GM18951 (cell line): ENCODE measurements around the gene RBMS1.

Source experiments
- POLR2A ChIP-seq: IDR thresholded peaks from 4 replicates; pipeline ENCODE4 v1.6.1; 2011; ENCODE audit warnings: mild to moderate bottlenecking; ENCODE audit not compliant: insufficient read length, insufficient read depth; ENCODE audit errors: extremely low read depth
- in situ Hi-C: fragments of 300-500 bp; cut with MboI; formaldehyde crosslinking; loops from one replicate; pipeline ENCODE4 v1.12.0; 2022; ENCODE audit warnings: low sequenced_read_pairs, mixed read lengths, inconsistent platforms; ENCODE audit not compliant: unreplicated experiment

Gene RBMS1

GRCh38 chr2:160331258-160332025 is 162.2 kb downstream of the RBMS1 start:
- in situ Hi-C loops: no loop called here
- no peak for TF ChIP-seq POLR2A

- TF ChIP-seq POLR2A: no peak
- in situ Hi-C loops: no loop called here
Measured at GRCh38 chr2:160328811-160329527, 164.6 kb downstream of the RBMS1 start.

GRCh38 chr2:160326786-160327185 is 166.8 kb downstream of the RBMS1 start:
- TF ChIP-seq POLR2A: no peak
- in situ Hi-C loops: no loop called here

GRCh38 chr2:160325418-160325817 is 168.2 kb downstream of the RBMS1 start:
- in situ Hi-C loops: no loop called here
- no peak for TF ChIP-seq POLR2A

DNA sequence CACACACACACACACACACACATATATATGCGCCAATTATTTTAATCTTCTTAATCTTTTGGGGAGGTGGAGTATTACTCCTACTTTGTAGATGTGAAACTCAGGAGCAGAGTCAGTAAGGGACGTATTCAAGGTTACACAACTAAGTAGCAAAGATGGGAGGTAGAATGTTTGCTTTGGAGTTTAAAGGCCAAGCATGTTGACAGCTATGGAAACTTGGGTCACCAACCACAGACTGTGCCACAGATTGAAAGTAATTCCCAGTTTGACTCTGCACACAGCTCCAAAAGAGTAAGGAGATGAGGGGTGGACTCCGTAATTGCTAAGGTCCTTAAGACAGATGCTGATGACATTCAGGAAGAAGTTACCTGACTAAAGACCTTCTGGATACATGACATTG is 168.7 kb downstream of the RBMS1 start:
- in situ Hi-C loops: no loop called here
- TF ChIP-seq POLR2A: no peak

- in situ Hi-C loops: no loop called here
- no peak for TF ChIP-seq POLR2A
Measured at GRCh38 chr2:160324161-160324800, 169.3 kb downstream of the RBMS1 start.

GRCh38 chr2:160322320-160322719 is 171.3 kb downstream of the RBMS1 start:
- in situ Hi-C loops: no loop called here
- no peak for TF ChIP-seq POLR2A

- in situ Hi-C loops: no loop called here
- TF ChIP-seq POLR2A: no peak
Measured at GRCh38 chr2:160321006-160321405, 172.6 kb downstream of the RBMS1 start.

- in situ Hi-C loops: no loop called here
- TF ChIP-seq POLR2A: no peak
Measured at GRCh38 chr2:160319700-160320099, 173.9 kb downstream of the RBMS1 start.

DNA sequence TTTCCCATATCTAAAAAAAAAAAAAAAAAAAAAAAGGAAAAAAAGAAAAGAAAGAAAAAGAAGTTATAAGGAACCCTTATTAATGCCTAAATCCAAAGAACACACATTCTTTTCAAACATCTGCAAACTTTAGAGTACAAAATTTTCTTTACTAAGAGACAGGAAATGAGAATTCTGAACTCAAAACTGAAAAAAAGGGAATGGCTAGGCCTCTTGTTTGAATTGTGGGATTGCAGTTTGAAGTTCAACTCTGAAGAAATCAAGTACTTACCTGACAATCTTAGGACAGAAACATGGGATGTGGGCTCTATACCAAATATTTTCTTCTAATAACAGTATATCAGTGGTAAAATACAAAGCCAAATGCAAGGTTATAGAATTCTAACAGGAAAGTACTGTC is 175.4 kb downstream of the RBMS1 start:
- TF ChIP-seq POLR2A: no peak
- in situ Hi-C loops: no loop called here

- no peak for TF ChIP-seq POLR2A
- in situ Hi-C loops: no loop called here
Measured at GRCh38 chr2:160317181-160318099, 176.2 kb downstream of the RBMS1 start.

DNA sequence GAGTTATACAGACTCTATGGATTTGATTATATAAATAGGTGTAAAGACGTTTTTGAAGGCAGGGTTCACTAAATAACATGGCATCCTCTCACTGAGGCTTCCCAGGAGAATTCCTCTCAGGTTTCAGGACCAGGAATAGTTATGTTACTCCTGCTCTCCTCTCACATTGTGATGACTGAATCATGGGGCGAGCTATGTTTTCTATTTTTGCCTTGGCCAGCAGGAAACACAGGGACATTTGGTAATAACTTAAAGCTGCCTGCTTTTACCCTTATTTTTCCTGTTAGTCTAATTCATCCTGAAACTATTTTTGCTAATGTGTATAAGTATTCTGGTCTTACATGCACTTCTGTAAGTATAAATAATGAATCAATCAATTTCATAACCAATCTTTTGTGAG is 178.3 kb downstream of the RBMS1 start:
- TF ChIP-seq POLR2A: no peak
- in situ Hi-C loops: no loop called here
